NCI-H2107 (cell line): ENCODE results near the gene PPP1CB.
A peak's percentile ranks its signal among the peaks of the same experiment; 100 is the strongest.
"Not testable (repeated sequence)": the region's sequence is repeated elsewhere in the genome, so short reads cannot be mapped to it uniquely, and the experiment has no call there.

ENCODE experiments used
- DNase-seq: peaks from one replicate; lab custom pipeline; 2025; lab: John Stamatoyannopoulos, UW

Gene PPP1CB

GRCh38 chr2:28751252-28751955 is at the start of gene PPP1CB:
Gene PPP1CB (plus strand): TSS chr2:28751830. CDS start chr2:28752125, 295 bp downstream.
- peak; percentile 94 for DNase-seq

- no peak for DNase-seq
These were observed 49.2 kb upstream of the PPP1CB start for GRCh38 chr2:28702415-28702861.

- no peak for DNase-seq
These were observed 48.8 kb upstream of the PPP1CB start for GRCh38 chr2:28702878-28703277.

DNA sequence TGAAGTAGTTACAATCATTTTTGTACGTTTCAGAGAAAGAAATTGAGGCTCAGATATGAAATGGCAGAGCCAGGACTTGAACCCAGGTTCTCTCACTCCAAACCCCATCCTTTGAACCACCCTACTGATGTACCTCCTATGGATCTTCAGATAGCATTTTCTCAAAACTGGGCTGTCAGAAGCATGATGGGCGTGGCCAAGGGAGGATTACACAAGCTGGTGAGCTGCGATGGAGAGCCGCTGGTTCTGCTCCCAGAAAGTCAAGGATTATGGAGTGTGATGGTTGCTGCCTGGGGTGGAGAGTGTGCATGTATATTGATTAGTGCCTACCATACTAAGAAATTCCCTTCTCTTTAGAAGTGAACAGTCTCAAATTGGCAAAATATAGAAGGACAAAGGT is 47.0 kb upstream of the PPP1CB start:
- DNase-seq, result no peak

DNA sequence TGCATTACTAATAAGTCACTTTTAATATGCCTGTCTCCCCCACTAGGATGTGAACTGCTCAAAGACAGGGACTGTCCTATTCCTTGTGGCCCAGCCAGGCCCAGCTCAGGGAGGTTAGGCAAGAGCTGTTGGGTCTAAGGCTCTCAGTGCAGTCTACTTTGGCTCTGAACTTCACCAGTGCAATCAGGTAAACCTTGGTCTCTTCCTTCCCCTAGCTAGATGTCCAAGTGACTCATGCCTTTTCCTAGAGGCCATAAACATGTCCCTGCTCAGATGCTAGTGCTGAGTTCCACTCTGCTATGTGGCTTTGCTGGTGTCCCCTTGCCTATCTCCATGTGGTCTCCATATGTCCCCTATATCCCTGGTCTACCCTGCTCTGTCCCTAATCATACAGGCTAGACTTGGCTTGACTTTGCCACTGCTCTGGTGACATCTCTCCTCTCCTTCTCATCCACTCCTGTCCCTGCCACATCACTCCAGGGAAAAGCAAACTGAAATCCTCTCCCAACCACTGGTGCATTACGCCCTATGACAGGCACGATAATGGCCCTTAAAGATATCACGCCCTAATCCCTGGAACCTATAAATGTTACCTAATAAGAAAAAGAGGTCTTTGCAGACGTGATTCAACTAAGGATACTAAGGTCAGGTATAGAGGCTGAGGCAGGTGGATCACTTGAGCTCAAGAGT is 45.7 kb upstream of the PPP1CB start:
- no peak for DNase-seq

DNA sequence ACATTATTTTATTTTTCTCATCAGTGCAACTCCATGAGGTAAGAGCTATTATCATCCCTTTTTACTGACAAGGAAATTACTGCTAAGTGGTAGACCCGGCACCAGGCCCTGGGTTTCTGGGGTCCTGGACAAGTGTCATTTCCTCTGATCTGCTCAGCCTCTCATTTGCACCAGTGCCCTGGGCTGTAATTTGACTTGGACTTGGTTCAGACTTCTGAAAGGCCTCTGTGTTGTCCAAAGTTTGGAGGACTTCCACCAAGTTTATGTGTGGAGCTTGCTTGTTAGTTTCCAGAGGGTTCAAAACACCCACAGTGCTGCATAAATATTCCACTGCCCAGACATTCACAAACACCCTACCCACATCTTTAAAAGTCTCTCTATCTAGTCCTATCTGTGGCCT is 44.0 kb upstream of the PPP1CB start:
- no peak for DNase-seq

DNA sequence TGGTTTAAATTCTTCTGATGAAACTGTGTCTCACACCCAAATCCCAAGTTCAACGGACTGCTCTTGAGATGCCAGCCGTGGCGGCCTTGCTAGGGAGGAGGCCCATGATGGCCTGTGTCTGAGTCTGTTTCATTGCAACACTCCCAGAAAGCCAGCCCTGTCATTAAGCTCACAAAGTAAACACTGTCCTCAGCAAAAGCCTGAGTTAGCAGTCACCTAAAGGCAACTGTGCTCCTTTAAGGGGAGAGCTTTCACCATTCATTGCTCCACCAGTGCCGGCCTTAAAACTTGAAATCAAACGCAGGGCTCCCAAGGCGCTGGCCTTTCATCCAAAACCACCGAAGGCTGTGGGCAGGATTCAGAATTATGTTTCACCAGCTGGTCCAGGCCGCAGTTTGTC is 42.5 kb upstream of the PPP1CB start:
- DNase-seq, result no peak

DNA sequence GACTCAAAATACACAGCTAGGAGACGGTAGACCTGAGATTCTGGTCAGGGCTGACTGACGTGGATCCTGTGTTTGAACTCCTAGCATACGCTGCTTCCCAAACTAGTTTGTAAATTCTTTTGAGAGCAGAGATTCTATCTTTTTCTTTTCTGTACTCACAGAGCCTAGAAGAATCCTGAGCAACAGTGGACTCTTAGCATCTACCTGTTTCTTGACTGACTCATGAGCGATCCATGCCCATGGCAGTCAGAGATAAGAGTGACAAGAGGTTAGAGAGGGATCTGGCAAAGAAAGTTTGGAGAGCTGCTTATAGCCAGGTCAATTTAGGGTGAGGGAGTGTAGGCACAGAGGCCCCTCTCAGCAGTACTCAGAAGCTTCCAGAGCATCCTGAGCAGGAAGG is 41.1 kb upstream of the PPP1CB start:
- DNase-seq, result no peak

DNA sequence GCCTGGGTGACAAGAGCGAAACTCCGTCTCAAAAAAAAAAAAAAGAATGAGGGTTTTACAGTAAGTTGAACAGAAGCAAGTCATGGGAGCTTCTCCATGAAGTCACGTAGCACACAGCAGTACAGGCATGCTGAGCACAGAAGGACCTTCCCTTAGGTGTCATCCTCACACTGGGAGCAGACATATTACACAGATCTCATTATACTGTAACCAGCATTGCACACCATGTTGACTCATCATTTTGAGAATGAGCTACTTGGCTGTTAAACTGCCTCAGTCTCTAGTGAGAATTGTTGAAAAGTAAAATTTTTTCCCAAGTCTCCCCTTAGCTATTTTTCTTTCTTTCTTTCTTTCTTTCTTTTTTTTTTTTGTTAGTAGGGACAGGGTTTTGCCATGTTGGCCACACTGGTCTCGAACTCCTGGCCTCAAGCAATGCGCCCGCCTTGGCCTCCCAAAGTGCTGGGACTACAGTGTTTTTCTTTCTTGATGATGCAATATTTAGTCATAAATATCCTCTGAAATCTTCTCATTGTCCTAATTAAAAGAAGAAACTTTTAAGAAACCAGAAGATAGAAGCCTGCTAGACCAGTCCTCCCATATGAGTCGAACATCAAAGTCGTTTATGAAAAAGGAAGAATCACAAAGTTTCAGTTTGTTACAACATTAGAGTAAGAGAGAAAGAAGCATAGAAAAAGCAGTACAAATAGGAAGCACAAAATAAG is 37.9 kb upstream of the PPP1CB start:
- no peak for DNase-seq

DNA sequence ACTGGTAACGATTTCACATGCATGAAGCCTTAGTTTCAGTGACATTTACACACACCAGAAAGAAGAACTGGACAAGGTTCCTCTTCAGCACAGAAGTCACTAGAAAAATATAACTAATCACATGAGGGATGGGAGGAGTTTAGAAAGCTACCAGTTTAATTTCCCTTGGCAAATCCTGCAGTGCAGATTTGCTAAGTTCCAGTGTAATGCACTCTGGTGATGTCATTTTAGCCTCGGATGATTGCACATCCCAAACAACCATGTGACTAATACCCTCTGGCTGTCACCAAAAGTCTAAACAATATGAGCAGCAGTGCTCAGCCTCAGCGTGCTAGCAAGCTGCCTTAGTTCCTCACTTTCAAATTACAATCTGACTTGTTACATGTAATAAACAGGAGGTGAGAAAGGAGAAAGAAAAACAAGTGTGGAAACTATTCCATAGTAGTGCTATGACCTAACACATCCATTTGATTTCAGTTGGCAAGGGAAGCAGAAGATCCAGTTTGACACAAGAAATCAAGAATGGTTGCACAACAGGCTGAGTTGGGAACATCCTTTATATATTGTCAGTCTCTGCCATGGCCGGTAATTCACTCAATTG is 35.3 kb upstream of the PPP1CB start:
- peak; percentile 72 for DNase-seq

- DNase-seq, result no peak
These were observed 34.3 kb upstream of the PPP1CB start for GRCh38 chr2:28717339-28717758.

DNA sequence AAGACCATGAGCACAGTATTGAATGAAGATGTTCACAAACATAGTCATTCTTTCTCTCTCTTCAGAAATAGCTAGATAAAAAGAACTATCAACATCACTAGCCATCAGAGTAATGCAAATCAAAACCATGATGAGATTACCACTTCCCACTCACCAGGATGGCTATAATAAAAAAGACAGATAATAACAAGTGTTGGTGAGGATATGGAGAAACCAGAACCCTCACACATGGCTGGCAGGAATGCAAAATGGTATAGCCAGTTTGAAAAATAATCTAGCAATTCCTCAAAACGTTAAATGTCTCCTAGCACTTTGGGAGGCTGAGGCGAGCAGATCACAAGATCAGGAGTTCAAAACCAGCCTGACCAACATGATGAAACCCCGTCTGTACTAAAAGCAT is 31.3 kb upstream of the PPP1CB start:
- no peak for DNase-seq

- no peak for DNase-seq
These were observed 29.9 kb upstream of the PPP1CB start for GRCh38 chr2:28721601-28722191.

DNA sequence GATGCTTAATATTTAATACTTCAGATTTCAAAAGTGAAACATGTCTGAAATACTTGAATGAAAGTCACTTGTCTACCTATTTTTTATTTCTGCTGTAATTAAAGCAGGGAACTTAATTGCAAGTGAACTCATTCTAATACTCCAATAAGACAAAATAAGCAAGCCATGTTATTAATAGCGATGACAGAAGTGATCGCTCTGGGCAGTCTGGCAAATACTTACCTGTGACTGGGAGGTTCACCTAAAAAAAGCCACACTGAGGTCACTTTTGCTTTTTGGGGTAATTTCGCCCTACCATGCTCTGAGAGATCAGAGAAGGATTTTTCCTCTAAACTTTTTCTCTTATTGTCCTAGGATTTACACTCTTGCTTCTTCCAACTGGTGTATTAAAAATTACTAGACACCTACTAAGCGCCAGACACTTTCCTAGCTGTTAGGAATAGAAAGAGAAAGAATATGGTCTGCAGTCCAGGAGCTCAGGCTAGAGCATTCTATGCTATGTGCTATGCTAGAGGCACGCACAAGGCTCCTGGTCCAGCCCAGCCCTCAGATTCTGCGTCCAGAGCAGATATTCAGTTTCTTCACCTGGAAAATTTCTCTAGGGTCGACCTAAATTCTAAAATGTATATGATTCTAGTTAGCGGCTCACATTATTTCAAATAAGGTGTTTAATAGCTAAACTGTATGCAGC is 26.5 kb upstream of the PPP1CB start:
- no peak for DNase-seq

DNA sequence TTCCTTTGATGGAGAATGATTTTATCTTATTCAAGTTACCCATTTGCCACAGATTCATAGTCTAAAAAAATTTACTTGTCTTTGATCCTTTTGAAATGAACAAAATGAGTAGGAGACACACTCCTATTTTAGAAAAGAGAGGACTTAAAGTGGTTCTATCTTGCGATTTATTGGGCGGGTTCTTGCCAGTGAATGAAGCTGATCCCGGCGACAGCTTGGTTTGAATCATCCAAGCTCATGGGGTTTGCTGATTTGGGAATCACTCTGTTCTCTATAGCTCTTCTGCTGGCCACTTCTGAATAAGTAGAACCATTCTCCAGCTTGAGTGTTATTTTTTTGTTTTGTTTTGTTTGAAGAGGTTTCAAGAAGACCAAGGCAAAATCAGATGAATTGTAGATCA is 25.5 kb upstream of the PPP1CB start:
- DNase-seq, result no peak

- no peak for DNase-seq
These were observed 21.9 kb upstream of the PPP1CB start for GRCh38 chr2:28729698-28730097.

GRCh38 chr2:28730641-28731146 is 20.9 kb upstream of the PPP1CB start:
- DNase-seq, result no peak

- DNase-seq, result no peak
These were observed 16.1 kb upstream of the PPP1CB start for GRCh38 chr2:28735511-28735910.

GRCh38 chr2:28736034-28736433 is 15.6 kb upstream of the PPP1CB start:
- DNase-seq, result no peak

DNA sequence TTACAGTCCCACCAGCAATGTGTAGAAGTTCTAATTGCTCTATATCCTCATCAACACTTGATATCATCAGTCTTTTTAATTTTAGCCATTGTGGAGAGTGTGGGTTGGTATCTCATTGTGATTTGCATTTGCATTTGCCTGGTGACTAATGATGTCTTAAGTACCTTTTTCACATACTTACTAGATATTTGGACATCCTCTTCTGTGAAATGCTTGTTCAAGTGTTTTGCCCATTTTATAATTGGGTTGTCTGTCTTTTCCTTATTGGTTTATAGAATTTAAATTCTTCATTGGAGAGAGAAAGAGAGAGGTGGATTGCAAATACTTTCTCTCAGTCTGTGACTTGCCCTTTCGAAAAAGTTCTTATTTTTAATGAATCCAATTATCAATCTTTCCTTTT is 14.0 kb upstream of the PPP1CB start:
- no peak for DNase-seq

DNA sequence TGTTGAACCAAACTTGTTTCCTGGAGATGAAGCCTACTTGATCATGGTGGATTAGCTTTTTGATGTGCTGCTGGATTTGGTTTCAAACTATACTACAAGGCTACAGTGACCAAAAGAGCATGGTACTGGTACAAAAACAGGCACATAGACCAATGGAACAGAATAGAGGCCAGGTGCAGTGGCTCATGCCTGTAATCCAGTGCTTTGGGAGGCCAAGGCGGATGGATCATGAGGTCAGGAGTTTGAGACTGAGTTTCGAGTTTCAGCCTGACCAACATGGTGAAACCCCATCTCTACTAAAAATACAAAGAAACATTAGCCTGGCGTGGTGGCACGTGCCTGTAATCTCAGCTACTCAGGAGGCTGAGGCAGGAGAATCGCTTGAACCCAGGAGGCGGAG is 9.0 kb upstream of the PPP1CB start:
- DNase-seq, result not testable (repeated sequence)
